H1 (cell line): ENCODE results near the gene AFAP1L2. TPM values are rescaled to one million over a fixed set of nuclear protein-coding genes. Genes with fewer than 3 reads are reported as not detected.

Experiments
- ATF3 ChIP-seq: IDR thresholded peaks from 2 replicates; pipeline ENCODE4 v1.6.1; 2011; ENCODE audit warnings: low read depth, mild to moderate bottlenecking, low read length; ENCODE audit not compliant: insufficient read depth
- CHD7 ChIP-seq: fragments of 300-600 bp; sonication (generic); IDR thresholded peaks from 2 replicates; pipeline ENCODE4 v1.7.1; 2012; ENCODE audit warnings: low read length, moderate library complexity, mild to moderate bottlenecking, inconsistent platforms; ENCODE audit not compliant: insufficient replicate concordance
- RFX5 ChIP-seq: IDR thresholded peaks from 2 replicates; pipeline ENCODE4 v1.6.1; 2011; ENCODE audit warnings: low read depth, low read length, improper control_type of control experiment, borderline replicate concordance
- RNF2 ChIP-seq: fragments of 200-900, 300-1000 bp; sonication (generic); IDR thresholded peaks from 2 replicates; pipeline ENCODE4 v1.7.1; 2016; ENCODE audit warnings: borderline replicate concordance, low read depth, mild to moderate bottlenecking, antibody characterized with exemption, low read length; ENCODE audit not compliant: poor library complexity, severe bottlenecking; ENCODE audit errors: missing control alignments
- TAF1 ChIP-seq: IDR thresholded peaks from 2 replicates; pipeline ENCODE4 v1.6.1; 2011; ENCODE audit warnings: mild to moderate bottlenecking, low read depth, low read length
- TEAD4 ChIP-seq: IDR thresholded peaks from 2 replicates; pipeline ENCODE4 v1.6.1; 2012; ENCODE audit warnings: low read depth, low read length, inconsistent platforms, mixed read lengths
- USF2 ChIP-seq: IDR thresholded peaks from 2 replicates; pipeline ENCODE4 v1.6.1; 2011; ENCODE audit warnings: low read length, improper control_type of control experiment
- polyA plus RNA-seq, 7 experiments: library from polyadenylated mRNA; depleted of rRNA in 3 of 7; stranded (reverse) in 5 of 7; unstranded in 2 of 7; fragments of >200 nt in 5 of 7; fragments of 200-250 nt in 2 of 7; gene quantifications; 1 replicate in 5 of 7; 2 replicates in 1 of 7; 4 replicates in 1 of 7; pipeline versions ENCODE4 v1.2.1 to v1.2.3, GENCODE V29; 2011 to 2013; ENCODE audit warnings: missing spikeins in 2 of 7, mixed read lengths in 2 of 7
- total RNA-seq: library from RNA; stranded (reverse); fragmentation: NEBNext Ultra II Directional; extraction: Animal tissue kit (Norgen Biotek cat#: 25700); gene quantifications from 2 replicates; pipeline ENCODE4 v1.2.1, GENCODE V29; 2021

The AFAP1L2 gene
- total and polyA plus RNA-seq, 2 of the 8 experiments (the other 6 are each of a cell fraction or from before 2014, with no cell fraction given), result 3.9 to 6.4 TPM

- TF ChIP-seq CHD7 (no peak), TEAD4 (no peak), RFX5 (no peak), ATF3 (no peak), RNF2 (no peak), TAF1 (no peak), USF2 (no peak)
Observed at GRCh38 chr10:114346176-114347031, 57.9 kb downstream of the AFAP1L2 start (continued).
